GM21576 (cell line): Measurements from ENCODE around the gene BMP6.

ENCODE experiments used
- ATAC-seq: cut with Tn5 transposase; IDR thresholded peaks from one replicate; pipeline ENCODE4 v1.9.1; 2021; ENCODE audit warnings: mild to moderate bottlenecking, moderate library complexity; ENCODE audit not compliant: unreplicated experiment

Gene BMP6

GRCh38 chr6:7821426-7821825 lies 95.5 kb downstream of the BMP6 start:
- no peak for ATAC-seq

- ATAC-seq, result no peak
Measured at GRCh38 chr6:7823552-7823951, 97.7 kb downstream of the BMP6 start.

- no peak for ATAC-seq
Measured at GRCh38 chr6:7825986-7826385, 100.1 kb downstream of the BMP6 start.

- no peak for ATAC-seq
Measured at GRCh38 chr6:7827142-7827541, 101.2 kb downstream of the BMP6 start.

- ATAC-seq, result no peak
Measured at GRCh38 chr6:7828124-7828523, 102.2 kb downstream of the BMP6 start.

- ATAC-seq, result no peak
Measured at GRCh38 chr6:7832904-7833750, 107.2 kb downstream of the BMP6 start.

- ATAC-seq, result no peak
Measured at GRCh38 chr6:7833751-7834070, 107.8 kb downstream of the BMP6 start.

- ATAC-seq, result no peak
Measured at GRCh38 chr6:7836371-7837026, 110.6 kb downstream of the BMP6 start.

GRCh38 chr6:7841781-7842468 lies 116.0 kb downstream of the BMP6 start:
- no peak for ATAC-seq

GRCh38 chr6:7846966-7847818 lies 121.3 kb downstream of the BMP6 start:
- no peak for ATAC-seq

GRCh38 chr6:7848229-7848628 lies 122.3 kb downstream of the BMP6 start:
- ATAC-seq, result no peak

- no peak for ATAC-seq
Measured at GRCh38 chr6:7851780-7852179, 125.9 kb downstream of the BMP6 start.

GRCh38 chr6:7859591-7859990 lies 133.7 kb downstream of the BMP6 start:
- ATAC-seq, result no peak

- ATAC-seq, result no peak
Measured at GRCh38 chr6:7865781-7866180, 139.9 kb downstream of the BMP6 start.

- no peak for ATAC-seq
Measured at GRCh38 chr6:7866526-7866925, 140.6 kb downstream of the BMP6 start.

- no peak for ATAC-seq
Measured at GRCh38 chr6:7868926-7869325, 143.0 kb downstream of the BMP6 start.

- no peak for ATAC-seq
Measured at GRCh38 chr6:7878401-7878964, 152.6 kb downstream of the BMP6 start.

- ATAC-seq, result no peak
Measured at GRCh38 chr6:7879043-7879442, 153.1 kb downstream of the BMP6 start.

GRCh38 chr6:7879579-7879978 lies 153.7 kb downstream of the BMP6 start:
- no peak for ATAC-seq

GRCh38 chr6:7879980-7880717 lies 154.2 kb downstream of the BMP6 start:
- no peak for ATAC-seq
